GM10248 (cell line): ENCODE results near the gene ENTHD1.

Experiments
- CTCF ChIA-PET: fragments of 300-600 bp; sonication (Branson Sonifier 250); formaldehyde crosslinking; extraction: SDS; loops from one replicate; lab custom pipeline; 2021; ENCODE audit warnings: antibody characterized with exemption; lab: Yijun Ruan, JAX
- POLR2A ChIA-PET: fragments of 350-650 bp; sonication (Branson Sonifier 250); formaldehyde crosslinking; extraction: SDS; loops from one replicate; lab custom pipeline; 2020; ENCODE audit warnings: antibody characterized with exemption; lab: Yijun Ruan, JAX
- DNase-seq: peaks from one replicate; pipeline ENCODE4 v3.0.0; 2012; ENCODE audit errors: extremely low spot score
- CTCF ChIP-seq: IDR thresholded peaks from 2 replicates; pipeline ENCODE4 v1.5.1; 2012; ENCODE audit warnings: mild to moderate bottlenecking, low read depth; ENCODE audit errors: extremely low read depth, missing control alignments, control extremely low read depth

ENTHD1 gene

GRCh38 chr22:39893526-39893925 lies at the start of gene ENTHD1:
TSS of gene ENTHD1 (minus strand) at chr22:39893760. CDS start at chr22:39887748, 6,012 bp downstream.
- ChIA-PET POLR2A (no interaction called here), CTCF (interaction anchor here (1.2 to 1.7 kb wide), 2 partner anchors 10 to 14 kb away, joined by 3 to 5 read pairs; no protein-coding TSS in a partner anchor)
- TF ChIP-seq CTCF: no peak
- no peak for DNase-seq

- CTCF ChIA-PET: interaction anchor here (1.0 to 2.5 kb wide), 7 partner anchors 10 to 354 kb away, joined by 3 to 11 read pairs (median 5); no protein-coding TSS in a partner anchor
- no peak for TF ChIP-seq CTCF
- no peak for DNase-seq
- POLR2A ChIA-PET: no interaction called here
Measured at GRCh38 chr22:39943337-39943736, 49.8 kb upstream of the ENTHD1 start.

- ChIA-PET POLR2A (interaction anchor here (0.7 kb wide), 1 partner anchor 78 kb away, joined by 3 read pairs; no protein-coding TSS in a partner anchor), CTCF (interaction anchor here (1.0 to 2.5 kb wide), 10 partner anchors 9 to 355 kb away, joined by 3 to 11 read pairs (median 3); no protein-coding TSS in a partner anchor)
- DNase-seq: no peak
- no peak for TF ChIP-seq CTCF
Measured at GRCh38 chr22:39942439-39943230, 49.1 kb upstream of the ENTHD1 start.

- ChIA-PET CTCF (interaction anchor here (1.0 to 2.5 kb wide), 6 partner anchors 8 to 320 kb away, joined by 3 to 11 read pairs (median 4); no protein-coding TSS in a partner anchor), POLR2A (no interaction called here)
Measured at GRCh38 chr22:39941601-39942000, 48.0 kb upstream of the ENTHD1 start.

GRCh38 chr22:39940757-39941305 lies 47.3 kb upstream of the ENTHD1 start:
- no peak for DNase-seq
- TF ChIP-seq CTCF: peak; percentile 30
- ChIA-PET POLR2A (no interaction called here), CTCF (interaction anchor here (2.3 kb wide), 1 partner anchor 319 kb away, joined by 5 read pairs; no protein-coding TSS in a partner anchor)

More at GRCh38 chr22:39941601-39942000, 48.0 kb upstream of the ENTHD1 start:
- no peak for TF ChIP-seq CTCF
- no peak for DNase-seq

GRCh38 chr22:39939830-39940229 lies 46.3 kb upstream of the ENTHD1 start:
- ChIA-PET CTCF (no interaction called here), POLR2A (no interaction called here)
- TF ChIP-seq CTCF: no peak
- DNase-seq: no peak
